Activated CD4-positive, CD25-positive, alpha-beta regulatory T cell treated with anti-CD3 and anti-CD28 coated beads, Interleukin-2, amount 50 U/mL, for 72 hours (primary cell): ENCODE measurements around the gene CHN2.
"Not testable (repeated sequence)": the region's sequence is repeated elsewhere in the genome, so short reads cannot be mapped to it uniquely, and the experiment has no call there.

Experiments
- DNase-seq: peaks from one replicate; pipeline ENCODE4 v3.0.0; 2021

CHN2 gene

DNA sequence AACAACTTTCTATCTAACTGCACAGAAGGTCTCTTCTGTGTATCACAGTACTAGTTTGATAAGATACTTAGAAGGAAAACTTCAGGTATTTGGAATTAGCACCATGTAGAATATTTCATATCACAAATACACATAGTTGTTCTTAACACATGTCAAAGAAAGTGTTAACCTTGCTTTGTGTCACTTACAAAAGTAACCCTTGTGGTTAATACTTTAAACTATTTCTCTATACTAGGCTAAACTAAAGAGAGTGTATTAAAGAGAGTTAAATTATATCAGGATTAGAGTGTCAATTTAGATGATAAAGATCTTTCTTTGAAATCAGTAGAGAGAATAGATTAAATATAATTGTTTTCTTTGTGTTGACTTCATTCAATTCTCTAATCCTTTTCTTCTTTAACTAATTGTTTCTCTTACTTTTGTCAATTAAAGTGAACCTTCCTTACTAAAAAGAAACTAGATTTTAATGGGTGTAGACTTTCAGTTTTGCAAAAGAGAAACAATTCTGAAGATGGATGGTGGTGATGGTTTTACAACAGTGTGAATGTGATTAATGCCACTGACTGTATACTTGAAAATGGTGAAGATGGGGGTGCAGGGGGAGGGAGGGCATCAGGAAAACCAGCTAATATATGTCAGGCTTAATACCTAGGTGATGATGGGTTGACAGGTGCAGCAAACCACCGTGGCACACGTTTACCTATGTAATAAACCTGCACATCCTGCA, 67.8 kb downstream of the CHN2 start:
- DNase-seq = no peak

DNA sequence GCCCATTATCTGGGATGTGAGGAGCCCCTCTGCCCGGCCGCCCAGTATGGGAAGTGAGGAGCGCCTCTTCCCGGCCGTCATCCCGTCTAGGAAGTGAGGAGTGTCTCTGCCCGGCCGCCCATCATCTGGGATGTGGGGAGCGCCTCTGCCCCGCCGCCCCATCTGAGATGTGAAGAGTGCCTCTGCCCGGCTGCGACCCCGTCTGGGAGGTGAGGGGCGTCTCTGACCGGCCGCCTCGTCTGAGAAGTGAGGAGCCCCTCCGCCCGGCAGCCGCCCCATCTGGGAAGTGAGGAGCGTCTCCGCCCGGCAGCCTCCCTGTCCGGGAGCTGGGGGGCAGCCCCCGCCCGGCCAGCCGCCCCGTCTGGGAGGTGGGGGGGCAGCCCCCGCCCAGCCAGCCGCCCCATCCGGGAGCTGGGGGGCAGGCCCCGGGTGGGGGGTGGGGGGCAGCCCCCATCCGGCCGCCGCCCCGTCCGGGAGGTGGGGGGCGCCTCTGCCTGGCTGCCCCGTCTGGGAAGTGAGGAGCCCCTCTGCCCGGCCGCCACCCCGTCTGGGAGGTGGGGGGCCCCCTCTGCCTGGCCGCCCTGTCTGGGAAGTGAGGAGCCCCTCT, 69.1 kb downstream of the CHN2 start:
- DNase-seq = not testable (repeated sequence)

DNA sequence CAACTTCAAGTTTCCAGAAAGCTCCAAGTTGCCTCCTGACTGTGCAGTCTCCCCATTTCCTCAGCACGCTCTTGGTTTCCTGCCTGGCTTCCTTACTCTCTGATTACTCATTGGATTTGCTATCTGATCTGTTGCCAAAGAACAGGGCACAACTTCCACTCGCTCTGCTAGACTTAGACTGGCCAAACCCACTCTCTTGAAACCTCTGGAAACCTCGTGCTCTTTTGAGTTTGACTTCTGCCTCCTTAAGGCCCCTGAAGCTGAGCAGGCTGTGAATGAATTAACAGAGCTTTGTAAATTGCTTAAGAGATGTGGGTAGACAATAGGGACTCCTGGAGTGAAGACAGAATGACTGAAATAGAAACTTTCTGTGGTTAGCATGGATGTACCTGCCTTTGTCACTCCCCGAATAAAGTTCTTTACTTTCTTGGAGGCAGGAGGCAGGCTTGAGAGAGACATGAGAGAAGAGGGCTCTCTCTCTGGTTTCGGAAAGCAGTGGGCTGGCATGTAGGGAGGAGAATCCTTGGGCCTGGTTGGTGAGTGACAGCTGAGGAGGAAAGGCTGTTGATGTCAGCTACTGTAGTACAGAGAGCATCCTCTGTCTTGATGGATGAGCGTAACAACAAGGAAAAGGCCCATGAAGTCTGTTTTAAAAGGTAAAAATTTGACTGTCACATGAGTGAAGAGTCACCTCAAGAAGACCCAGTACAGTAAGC, 70.8 kb downstream of the CHN2 start:
- no peak for DNase-seq

DNA sequence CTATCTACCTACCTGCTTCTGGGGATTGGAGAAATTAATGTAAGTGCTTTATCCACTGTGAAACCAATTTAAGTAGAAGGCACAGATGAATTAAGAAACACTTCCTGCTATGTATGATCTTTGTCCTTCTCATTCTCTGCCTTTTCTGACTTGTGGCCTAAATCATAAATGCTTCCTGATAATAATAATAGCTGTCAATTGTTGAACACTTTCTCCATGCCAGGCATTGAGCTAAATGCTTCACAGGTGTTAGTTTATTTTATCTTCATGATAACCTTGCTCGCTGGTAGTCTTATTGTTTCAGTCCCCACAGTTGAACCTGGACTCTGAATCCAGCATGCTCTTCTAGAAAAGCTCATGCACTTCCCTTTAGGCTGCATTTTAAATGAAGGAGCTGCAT, 75.4 kb downstream of the CHN2 start:
- no peak for DNase-seq

DNA sequence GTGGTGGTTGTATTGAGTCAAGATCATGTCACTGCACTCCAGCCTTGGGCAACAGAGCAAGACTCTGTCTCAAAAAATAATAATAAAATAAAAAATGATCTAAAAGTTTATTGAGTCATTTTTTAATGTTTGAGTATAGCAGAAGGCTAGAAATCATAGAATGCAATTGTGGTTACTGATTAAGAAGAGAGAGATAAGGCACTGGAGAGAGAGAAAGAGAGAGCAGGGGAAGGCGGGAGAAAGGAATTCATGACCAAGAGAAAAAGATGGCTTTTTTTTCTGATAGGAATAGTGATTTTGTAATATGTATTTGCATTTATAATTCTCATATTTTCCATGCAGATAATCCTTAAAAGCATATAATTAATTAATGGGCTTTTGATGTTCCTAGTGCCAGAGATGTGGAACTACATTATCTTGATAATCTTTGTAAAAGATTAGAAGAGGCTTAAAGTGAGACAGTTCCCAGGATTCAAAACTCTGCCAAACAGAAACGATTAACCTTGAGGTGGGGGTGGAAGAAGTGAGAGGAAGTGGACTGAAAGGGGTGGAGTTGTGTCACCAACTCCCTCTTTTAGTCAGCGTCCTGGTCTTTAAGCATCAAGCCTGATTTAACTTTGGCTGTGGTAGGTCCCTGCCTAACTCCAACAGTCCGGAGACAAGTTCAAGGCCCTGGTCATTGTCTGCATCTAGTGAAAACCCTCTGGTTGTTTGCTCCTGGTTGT, 76.2 kb downstream of the CHN2 start:
- no peak for DNase-seq

DNA sequence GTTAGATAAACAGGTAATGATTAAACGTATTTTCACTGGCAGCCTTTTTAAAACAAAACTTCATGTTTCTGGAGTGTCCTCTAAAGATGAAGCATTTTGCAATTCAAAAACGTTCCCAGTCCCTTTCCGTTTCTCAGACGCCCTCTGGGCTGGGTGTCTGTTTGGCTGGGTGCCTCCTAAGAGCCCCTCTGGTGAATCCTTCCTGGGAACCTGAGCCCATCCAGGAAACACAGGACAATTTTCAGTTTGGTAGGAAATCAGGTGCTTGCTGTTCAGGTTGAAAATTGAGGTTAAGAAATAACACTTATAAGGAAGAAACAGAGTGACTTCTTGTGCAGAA, 76.7 kb downstream of the CHN2 start:
- no peak for DNase-seq

DNA sequence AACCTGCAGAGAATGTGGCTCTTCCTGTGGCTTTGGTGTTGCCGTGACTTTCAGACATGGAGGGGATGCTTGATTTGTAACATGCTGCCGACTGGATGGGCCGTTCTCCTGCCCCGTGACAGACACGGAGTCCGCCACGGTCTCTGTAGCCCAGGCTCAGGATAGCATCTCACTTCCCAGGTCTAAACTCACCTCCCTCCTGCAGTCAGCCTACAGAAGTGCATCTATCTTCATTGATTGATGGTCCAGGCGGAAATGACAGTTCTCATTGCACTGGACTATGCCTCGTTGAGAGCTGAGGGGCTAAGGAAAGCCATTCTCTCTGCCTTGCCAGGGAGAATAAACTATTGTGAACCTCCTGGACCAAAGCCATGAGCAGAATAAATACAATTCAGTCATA, 77.5 kb downstream of the CHN2 start:
- DNase-seq = no peak

DNA sequence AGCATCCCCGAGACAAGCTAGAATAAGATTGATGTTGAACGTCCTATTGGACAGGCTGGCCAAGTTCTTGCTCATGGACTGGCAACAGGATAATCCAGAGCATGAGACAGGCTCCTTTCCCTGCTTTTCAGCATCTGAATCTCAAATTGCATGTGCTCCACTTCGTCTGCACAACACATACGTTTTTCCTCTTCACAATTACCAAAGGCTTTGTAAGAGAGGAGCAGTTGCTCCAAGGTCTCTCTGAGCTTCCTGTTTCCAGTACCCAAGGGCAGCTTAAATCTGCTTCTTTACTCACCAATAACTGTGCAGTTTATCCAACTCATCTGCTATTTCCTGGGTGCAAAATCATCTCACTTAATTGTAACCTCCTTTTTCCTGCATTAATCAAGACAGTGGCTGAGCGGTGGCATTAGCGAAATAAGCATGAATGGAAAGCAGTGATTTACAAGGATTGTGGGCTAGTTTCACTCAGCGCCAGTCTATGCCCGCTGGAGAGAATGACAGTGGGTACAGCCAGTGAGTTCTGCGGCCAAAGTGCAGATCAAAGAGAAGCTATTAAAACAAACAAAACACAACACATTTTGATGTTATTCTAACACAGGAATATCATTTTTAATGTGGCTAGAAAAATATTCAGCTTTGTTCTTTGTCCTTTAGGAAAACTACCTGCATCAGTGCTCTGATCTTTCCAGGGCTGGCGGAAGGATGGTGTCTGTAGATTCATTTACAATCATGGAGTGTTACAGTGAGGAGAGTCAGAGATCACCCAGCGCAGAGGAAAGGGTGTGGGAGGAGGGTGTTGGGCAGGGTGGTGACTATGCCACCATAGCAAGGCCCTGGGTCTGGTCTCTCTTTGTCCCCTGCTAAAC, 79.8 kb downstream of the CHN2 start:
- no peak for DNase-seq

DNA sequence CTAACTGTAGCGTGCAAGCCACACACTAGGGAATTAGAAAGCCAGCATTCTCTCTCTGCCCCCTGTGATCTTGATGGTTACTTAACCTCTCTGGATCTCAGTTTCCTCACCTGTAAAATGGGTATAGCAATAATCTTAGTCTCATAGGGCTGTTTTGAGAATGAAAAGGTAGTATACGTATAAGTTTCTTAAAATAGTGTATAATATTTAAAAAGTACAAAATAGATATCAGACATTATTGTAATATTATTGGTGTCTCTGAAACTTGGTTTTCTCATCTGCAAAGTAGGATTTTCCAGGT, 80.4 kb downstream of the CHN2 start:
- DNase-seq = no peak

DNA sequence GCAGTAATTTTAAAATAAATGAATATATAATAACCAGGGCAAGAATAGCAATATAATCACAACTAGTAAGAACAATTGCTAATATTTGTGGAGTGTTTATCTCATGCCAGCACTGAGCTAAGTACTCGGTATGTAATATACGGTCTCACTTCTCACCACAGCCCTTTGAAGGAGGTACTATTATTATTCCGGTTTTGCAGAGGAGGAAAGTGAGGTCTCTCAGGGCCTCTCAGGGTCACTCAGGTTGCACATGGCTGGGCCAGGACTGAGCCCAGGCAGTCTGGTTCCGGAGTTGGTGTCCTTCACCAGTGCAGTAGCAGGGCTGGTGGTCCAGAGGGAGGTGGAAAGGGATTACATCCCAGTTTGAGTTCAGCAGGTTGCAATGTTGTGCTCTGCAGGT, 80.9 kb downstream of the CHN2 start:
- no peak for DNase-seq

DNA sequence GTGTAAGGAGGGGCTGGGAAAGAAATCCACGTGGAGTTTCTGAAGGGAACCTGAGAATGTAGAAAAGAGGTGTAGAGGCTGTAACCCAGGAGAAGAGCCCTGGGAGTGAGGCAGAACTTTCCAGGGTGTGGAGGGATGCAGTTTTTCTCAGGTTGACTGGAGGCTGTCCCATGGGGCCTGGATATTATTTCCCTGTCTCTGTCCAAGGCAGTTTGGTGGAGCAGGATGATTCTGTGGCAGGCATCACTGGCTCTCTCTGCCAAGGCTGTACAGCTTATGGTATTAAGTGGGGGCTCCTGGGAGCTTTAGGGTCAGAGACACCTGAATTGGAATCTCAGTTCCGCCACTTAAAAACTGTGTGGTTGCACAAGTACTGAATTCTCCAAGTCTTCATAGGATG, 81.6 kb downstream of the CHN2 start:
- no peak for DNase-seq

DNA sequence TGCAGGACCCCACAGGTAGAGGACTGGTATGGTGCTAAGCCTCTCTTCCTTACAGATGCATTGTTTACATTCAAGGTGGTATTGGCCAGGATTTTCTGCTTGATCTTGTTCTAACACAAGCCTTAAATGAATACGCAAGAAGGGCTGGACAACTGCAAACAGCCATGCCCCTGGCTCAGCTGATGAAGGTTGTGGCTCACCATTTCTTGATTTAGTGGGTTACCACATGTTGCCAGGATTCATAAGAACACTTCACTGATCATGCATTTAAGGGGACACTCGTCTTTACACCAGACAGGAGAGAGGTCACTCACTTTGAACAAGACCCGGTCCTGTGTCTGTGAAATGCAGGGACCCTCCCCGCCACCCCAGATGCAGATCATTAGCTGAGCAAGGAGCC, 82.2 kb downstream of the CHN2 start:
- DNase-seq = no peak

DNA sequence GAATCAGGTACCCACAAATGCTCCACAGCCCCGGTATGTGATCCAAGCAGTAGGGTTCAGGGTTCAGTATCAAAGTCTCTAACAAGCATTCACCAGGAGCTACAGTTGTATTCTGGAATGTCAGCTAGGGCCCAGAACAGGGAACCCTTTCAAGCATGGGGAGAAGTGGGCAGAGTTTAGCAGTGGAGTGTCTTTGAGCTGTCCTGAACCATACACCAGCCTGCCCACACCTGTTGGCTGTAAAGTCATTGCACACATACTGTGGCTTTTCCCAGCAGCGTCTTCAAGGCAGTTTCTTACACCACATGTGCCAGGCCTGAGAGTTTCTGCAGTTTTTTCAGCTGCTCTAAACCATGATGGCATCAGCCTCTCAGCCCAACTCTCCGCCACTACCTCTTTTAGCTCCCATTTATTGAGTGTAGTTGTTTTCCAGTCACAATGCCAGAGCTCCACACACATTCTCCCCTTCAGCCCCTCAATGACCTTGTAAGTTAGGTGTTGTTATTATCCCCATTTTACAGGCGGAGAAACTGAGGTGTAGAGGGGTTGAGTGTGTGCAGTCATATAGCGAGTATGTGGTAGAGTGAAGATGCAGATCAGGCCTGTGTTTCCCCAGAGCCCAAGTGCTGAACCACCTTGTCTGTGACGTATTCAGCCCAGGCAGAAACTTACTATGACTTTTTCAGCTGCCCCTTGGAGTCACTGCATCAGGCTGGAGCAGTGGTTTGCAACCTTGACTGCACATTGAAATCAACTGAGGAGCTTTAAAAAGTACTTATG, 83.1 kb downstream of the CHN2 start:
- DNase-seq = no peak

DNA sequence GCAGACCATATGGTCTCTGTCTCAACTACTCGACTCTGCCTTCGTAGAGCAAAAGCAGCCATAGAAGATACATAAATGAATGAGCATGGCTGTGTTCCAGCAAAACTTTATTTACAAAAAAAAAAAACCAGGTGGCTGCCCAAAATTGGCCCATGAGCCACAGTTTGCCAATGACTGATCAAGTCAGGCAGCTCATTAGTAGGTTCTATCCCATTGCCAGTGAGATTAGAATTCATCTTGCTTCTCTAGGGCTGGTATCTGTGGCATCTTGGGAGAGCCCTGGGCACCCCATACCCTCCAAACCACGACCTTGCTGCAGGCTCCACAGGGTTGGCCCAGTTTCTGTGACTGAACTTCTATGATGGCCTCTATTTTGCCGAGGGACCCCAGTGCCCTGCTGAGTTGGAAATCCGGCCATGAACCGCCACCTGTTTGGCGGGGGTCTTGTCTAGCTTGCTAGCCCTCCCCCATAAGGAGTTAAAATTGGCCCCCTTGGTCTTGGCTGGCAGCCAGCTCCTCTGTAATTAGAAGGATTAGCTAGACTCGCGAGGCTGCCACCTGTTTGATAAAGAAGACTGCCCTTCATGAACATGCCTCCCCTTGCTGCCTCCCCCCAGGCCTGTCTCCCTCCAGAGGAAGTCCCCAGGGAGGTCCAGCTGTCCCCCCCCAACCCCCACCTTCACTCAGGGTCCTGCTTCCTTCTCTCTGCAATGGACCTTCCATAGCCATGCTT, 83.9 kb downstream of the CHN2 start:
- DNase-seq = no peak

DNA sequence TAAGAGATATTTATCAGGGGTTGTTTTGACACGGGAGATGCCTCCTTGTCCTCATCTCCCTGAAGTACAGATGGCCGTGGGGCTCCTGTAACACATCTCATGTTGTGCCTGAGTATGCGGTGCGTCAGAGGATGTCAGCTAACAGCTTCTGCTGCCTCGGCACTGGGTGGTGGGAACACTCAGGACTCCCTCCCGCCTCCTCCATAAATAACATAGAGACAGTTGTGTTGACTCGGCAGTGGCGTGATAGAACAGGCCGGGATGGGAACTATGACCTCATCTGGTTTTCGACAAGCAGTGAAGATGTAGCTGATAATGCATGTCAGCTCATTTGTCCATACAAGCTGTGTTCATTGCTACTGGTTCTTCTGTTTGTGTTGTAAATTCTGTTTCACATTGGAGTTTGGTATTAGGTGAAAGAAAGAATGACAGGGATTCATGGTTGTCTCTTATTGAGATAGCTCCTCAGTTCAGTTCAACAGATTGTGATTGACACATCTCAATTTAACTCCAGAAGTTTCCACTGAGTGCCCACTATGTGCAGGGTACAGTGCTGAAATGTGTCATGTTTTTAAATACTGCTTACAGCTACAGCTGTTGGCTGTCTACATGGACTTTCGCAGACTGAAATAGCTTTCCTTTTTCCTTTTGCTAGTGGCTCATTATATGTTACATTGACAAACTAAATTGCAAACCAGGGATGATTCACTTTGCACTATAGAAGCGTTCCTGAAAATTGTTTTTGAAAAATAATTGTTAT, 87.4 kb downstream of the CHN2 start:
- DNase-seq = no peak

DNA sequence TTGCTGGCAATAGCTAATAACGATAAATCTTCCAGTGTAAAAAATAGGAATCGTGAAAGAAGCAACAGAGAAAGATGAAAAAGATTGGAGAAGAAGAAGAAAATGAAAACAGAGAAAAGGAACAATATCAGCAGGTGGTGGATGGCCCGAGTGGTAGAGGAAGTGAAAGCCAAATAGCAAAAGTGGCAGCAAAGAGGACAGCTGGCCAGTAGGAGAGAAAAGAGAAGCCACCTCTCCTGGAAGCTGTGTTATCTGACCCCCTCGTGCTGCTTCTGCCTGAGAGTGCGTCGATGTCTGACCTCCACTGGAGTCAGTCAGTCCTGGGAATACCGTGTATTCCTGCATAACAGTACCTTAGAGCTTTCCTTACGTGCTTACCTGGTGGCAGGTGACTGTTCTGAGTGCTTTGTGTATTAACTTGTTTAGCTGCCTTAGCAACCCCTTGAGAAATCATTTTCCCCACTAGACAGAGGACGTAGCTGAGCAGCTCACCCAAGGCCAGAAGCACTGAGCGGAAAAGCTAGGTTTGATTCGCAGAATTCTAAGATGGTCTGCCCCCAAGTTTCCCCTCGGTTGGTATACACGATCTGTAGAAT, 88.3 kb downstream of the CHN2 start:
- no peak for DNase-seq

DNA sequence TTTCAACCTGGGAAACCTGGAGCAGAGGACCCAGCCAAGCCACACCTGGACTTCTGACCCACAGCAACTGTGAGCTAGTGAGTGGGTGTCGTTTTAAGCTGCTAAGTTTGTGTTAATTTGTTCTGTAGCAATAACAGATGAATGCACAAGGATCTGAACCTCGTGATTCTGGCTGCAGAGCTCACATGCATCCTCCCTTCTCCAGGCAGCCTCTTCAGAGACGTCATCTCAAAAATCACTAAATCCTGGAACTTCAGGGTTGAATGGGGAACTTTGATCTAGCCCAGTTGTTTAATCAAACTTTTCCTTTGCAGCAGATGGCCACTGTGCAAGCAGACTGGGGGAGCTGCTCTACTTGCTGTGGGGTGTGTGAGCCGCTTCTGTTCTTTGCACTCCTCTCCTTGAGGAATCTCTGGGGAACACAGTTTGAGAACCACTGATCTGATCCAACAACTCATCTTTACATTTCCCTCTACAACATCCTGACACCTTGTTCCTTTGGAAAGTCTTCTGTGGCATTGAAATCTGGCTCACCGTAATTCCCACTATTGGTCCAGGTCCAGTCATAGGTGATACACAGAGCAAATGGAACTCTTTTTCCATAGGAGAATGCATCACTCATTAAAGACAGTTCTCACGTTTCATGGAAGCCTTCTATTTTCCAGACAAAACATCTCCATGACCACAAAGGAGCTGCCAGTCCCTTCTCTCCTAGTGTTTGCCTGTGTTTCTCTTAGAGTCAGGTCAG, 90.3 kb downstream of the CHN2 start:
- no peak for DNase-seq

DNA sequence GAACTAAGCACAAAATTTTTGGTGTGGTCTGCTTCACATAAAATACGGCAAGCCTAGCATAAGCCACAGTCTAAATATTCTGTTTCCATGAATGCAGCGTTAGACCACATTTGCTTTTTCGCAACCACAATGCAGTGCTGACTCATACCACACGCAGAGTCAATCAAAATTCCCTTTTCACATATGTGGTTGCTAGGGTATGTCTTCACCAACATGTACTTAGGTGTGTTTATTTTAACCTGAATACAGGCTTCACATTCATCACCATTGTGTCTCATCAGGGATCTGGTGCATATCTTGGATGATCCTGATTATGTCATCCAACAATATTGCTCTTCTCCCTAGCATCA, 90.8 kb downstream of the CHN2 start:
- DNase-seq = no peak

DNA sequence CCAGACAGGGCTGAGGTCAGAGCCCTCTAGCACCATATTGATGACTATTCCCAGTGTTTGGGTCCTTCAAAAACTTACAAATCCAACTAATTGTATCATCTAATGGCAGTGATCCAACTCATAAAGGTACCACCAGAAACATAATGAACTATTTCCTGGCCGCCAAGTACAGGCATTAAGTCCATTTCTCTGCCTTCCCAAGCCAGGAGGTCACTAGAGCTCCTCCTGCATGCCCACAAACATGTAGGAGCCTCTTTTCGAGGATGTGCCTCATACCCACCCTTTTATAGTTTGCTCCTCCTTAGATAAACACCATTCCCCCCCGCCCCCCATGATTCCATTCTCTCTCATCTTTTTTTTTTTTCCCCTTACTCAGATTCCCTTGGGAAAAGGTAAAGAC, 91.3 kb downstream of the CHN2 start:
- DNase-seq = no peak

DNA sequence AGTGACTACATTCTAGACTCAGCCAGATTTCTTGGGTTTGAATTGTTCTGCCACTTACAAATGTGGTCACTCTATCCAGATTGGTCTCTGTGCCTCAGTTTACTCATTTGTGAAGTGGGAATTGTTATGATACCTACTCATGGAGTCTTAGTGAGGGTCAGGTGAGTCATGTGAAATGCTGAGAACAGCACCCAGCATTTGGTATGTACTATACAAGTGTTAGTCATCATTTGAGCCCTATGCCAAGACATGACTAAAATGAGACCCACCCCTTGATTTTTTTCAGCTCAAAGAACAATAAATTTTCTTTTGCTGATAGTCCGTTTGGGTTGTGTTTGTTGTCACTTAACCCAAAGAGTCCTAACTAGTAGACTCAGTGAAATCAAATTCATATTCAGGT, 92.8 kb downstream of the CHN2 start:
- no peak for DNase-seq
